GM18526 (cell line): ENCODE measurements around the gene TMPO.
A peak's percentile ranks its signal among the peaks of the same experiment; 100 is the strongest.

ENCODE experiments used
- POLR2A ChIP-seq: IDR thresholded peaks from 3 replicates; pipeline ENCODE4 v1.6.1; 2011; ENCODE audit not compliant: insufficient read length; ENCODE audit errors: extremely low read depth

The TMPO gene

GRCh38 chr12:98503592-98504367 is 11.6 kb upstream of the TMPO start:
- TF ChIP-seq POLR2A: peak; percentile 52

GRCh38 chr12:98504368-98504617 is 11.1 kb upstream of the TMPO start:
- no peak for TF ChIP-seq POLR2A

GRCh38 chr12:98509063-98509462 is 6.3 kb upstream of the TMPO start:
- TF ChIP-seq POLR2A: no peak

- no peak for TF ChIP-seq POLR2A
Observed at GRCh38 chr12:98513379-98514322, 1.7 kb upstream of the TMPO start.

GRCh38 chr12:98514982-98515286 is 456 bp upstream of the TMPO start:
- TF ChIP-seq POLR2A: no peak

GRCh38 chr12:98516111-98516873 is 902 bp downstream of the TMPO start:
- peak; percentile 53 for TF ChIP-seq POLR2A

- TF ChIP-seq POLR2A: no peak
Observed at GRCh38 chr12:98519257-98519907, 4.0 kb downstream of the TMPO start.

- no peak for TF ChIP-seq POLR2A
Observed at GRCh38 chr12:98530068-98530467, 14.7 kb downstream of the TMPO start.

- TF ChIP-seq POLR2A: no peak
Observed at GRCh38 chr12:98532687-98533304, 17.4 kb downstream of the TMPO start.

GRCh38 chr12:98533723-98534251 is 18.4 kb downstream of the TMPO start:
- no peak for TF ChIP-seq POLR2A

- TF ChIP-seq POLR2A: no peak
Observed at GRCh38 chr12:98538031-98538430, 22.6 kb downstream of the TMPO start.

GRCh38 chr12:98543701-98544100 is 28.3 kb downstream of the TMPO start:
- TF ChIP-seq POLR2A: no peak

- TF ChIP-seq POLR2A: no peak
Observed at GRCh38 chr12:98544751-98545150, 29.4 kb downstream of the TMPO start.

GRCh38 chr12:98549371-98550110 is 34.2 kb downstream of the TMPO start:
- no peak for TF ChIP-seq POLR2A

- TF ChIP-seq POLR2A: no peak
Observed at GRCh38 chr12:98551787-98552186, 36.4 kb downstream of the TMPO start.

- TF ChIP-seq POLR2A: no peak
Observed at GRCh38 chr12:98559666-98560065, 44.3 kb downstream of the TMPO start.
